Brain microvascular endothelial cell (primary cell): Measurements from ENCODE around the gene UFSP2.
A peak's percentile ranks its signal among the peaks of the same experiment; 100 is the strongest.

ENCODE experiments used
- DNase-seq: peaks from one replicate; pipeline ENCODE4 v3.0.0-alpha.2; 2020
- H3K27ac ChIP-seq: fragments of 250-450 bp; sonication (Bioruptor Pico); 2 replicates; pipeline ENCODE4 v1.5.1; 2020; ENCODE audit warnings: mild to moderate bottlenecking, moderate library complexity
- H3K27me3 ChIP-seq: fragments of 250-450 bp; sonication (Bioruptor Pico); replicated peaks from 2 replicates; pipeline ENCODE4 v1.5.1; 2020; ENCODE audit warnings: mild to moderate bottlenecking
- H3K36me3 ChIP-seq: fragments of 250-450 bp; sonication (Bioruptor Pico); replicated peaks from 2 replicates; pipeline ENCODE4 v1.5.1; 2020; ENCODE audit warnings: mild to moderate bottlenecking
- H3K4me3 ChIP-seq: 2 replicates; pipeline ENCODE4 v1.5.1; 2011; ENCODE audit warnings: low read depth, mild to moderate bottlenecking, control low read depth, low read length, moderate library complexity
- in situ Hi-C: cut with HindIII; loops from 2 replicates; pipeline ENCODE4 v1.10.0; 2017; ENCODE audit warnings: low sequenced_read_pairs, low pct_ligation_motif_present
- TF ChIP-seq, protein P1 (sequence below): IDR thresholded peaks from 2 replicates; pipeline ENCODE4 v1.5.1; 2011; ENCODE audit warnings: low read depth, mild to moderate bottlenecking, moderate library complexity, low read length, control low read depth, inconsistent platforms; ENCODE audit errors: missing control alignments

UFSP2 gene

DNA sequence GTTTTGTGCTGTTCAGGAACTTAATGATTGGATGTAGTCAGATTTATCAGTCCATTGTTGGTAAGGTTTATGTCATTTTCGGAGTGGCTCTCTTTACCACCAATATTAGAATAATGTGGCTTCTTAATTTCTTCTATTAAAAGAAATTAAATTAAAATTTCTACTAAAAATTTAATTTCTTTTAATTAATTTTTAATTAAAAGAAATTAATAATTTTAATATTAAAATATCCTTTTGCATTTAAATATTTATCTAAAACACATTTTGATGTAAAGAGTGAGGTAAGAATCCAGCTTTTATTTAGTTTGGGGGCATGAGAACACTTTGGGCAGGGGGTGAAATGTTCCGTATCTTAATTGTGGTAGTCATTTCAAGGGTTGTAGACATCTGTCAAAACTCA, 15.7 kb upstream of the UFSP2 start:
- in situ Hi-C loops = no loop called here
- Histone ChIP-seq H3K27ac (no peak overlapping the region), H3K4me3 (no peak overlapping the region), H3K27me3 (no peaks in the 10 kb centered on the region), H3K36me3 (no peaks in the 10 kb centered on the region)
- TF ChIP-seq, protein P1, sequence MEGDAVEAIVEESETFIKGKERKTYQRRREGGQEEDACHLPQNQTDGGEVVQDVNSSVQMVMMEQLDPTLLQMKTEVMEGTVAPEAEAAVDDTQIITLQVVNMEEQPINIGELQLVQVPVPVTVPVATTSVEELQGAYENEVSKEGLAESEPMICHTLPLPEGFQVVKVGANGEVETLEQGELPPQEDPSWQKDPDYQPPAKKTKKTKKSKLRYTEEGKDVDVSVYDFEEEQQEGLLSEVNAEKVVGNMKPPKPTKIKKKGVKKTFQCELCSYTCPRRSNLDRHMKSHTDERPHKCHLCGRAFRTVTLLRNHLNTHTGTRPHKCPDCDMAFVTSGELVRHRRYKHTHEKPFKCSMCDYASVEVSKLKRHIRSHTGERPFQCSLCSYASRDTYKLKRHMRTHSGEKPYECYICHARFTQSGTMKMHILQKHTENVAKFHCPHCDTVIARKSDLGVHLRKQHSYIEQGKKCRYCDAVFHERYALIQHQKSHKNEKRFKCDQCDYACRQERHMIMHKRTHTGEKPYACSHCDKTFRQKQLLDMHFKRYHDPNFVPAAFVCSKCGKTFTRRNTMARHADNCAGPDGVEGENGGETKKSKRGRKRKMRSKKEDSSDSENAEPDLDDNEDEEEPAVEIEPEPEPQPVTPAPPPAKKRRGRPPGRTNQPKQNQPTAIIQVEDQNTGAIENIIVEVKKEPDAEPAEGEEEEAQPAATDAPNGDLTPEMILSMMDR = no peak
- DNase-seq = no peak

DNA sequence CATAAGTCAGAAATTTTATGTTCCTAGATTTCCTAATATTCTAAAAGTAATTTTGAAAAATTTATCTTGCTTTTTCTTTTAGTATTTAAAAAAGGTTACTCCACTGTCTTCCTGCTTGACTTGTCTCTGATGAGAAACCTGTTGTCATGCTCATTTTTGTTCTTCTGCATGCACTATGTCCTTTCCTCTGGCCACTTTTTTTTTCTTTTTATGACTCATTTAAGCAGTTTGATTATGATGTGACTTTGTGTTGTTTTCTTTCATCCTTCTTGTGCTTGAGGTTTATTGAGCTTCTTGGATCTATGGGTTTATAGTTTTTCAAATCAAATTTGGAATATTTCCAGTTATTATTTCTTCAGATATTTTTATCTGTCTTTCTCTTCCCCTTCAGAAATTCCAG, 12.0 kb upstream of the UFSP2 start:
- no peaks in the 10 kb centered on the region for H3K27me3 ChIP-seq
- H3K36me3 ChIP-seq = no peaks in the 10 kb centered on the region
- in situ Hi-C loops = no loop called here
- no peak overlapping the region for H3K27ac ChIP-seq
- TF ChIP-seq, protein P1 = no peak
- DNase-seq = no peak
- no peak overlapping the region for H3K4me3 ChIP-seq

- H3K4me3 ChIP-seq = no peak overlapping the region
- H3K27me3 ChIP-seq = no peaks in the 10 kb centered on the region
- no peak for DNase-seq
- no peak overlapping the region for H3K27ac ChIP-seq
- no peaks in the 10 kb centered on the region for H3K36me3 ChIP-seq
- in situ Hi-C loops = no loop called here
- TF ChIP-seq, protein P1 = no peak
Observed at GRCh38 chr4:185435466-185435865, 9.7 kb upstream of the UFSP2 start.

GRCh38 chr4:185429660-185430059, 3.9 kb upstream of the UFSP2 start:
- Histone ChIP-seq H3K4me3 (no peak overlapping the region), H3K36me3 (no peaks in the 10 kb centered on the region), H3K27me3 (no peaks in the 10 kb centered on the region), H3K27ac (no peak overlapping the region)
- no peak for DNase-seq
- in situ Hi-C loops = no loop called here
- TF ChIP-seq, protein P1 = no peak

- DNase-seq = no peak
- in situ Hi-C loops = no loop called here
- Histone ChIP-seq H3K27ac (no peak overlapping the region), H3K36me3 (no peaks in the 10 kb centered on the region), H3K27me3 (no peaks in the 10 kb centered on the region), H3K4me3 (no peak overlapping the region)
- TF ChIP-seq, protein P1 = no peak
Observed at GRCh38 chr4:185426960-185427688, 1.4 kb upstream of the UFSP2 start.

- H3K27me3 ChIP-seq = no peaks in the 10 kb centered on the region
- H3K4me3 ChIP-seq = peak overlapping the region; percentile 92
- DNase-seq = no peak
- in situ Hi-C loops = no loop called here
- TF ChIP-seq, protein P1 = no peak
- H3K36me3 ChIP-seq = no peaks in the 10 kb centered on the region
- peak overlapping the region; percentile 100 for H3K27ac ChIP-seq
Observed at GRCh38 chr4:185424905-185425646, 688 bp downstream of the UFSP2 start.
